ENCODE data around the gene ABCG1. TPM values are rescaled to one million over a fixed set of nuclear protein-coding genes. Genes with fewer than 3 reads are reported as not detected.

ABCG1 gene
- total and polyA plus RNA-seq, 2 of the 4 experiments (the other 2 are of a cell fraction): 0.19 to 0.36 TPM

- ATAC-seq (ENCODE audit: low read depth) (no peak), DNase-seq (no peak)
- Histone ChIP-seq H3K9me3 (ENCODE audit: control insufficient read depth, insufficient read depth, low read length) (no peaks in the 10 kb centered on the region), H2BK120ac (ENCODE audit: low read depth, low read length) (no peak overlapping the region), H2BK15ac (ENCODE audit: low read depth, low read length) (no peak overlapping the region), H4K20me1 (ENCODE audit: insufficient read depth, low read length) (no peaks in the 10 kb centered on the region), H2AK9ac (replicated peaks; ENCODE audit: low read depth, low read length, poor library complexity) (no peak overlapping the region), H3K79me1 (ENCODE audit: low read depth in 1 of 2, low read length in 2 of 2) (peaks cover 0 to 4% of the 10 kb centered on the region in 2 experiments; a peak in 2 of 4 replicates), H3K4me3 (ENCODE audit: insufficient read depth, low read depth, low read length) (no peak overlapping the region), H3K4me2 (ENCODE audit: low read depth, low read length) (no peak overlapping the region), H3K27me3 (ENCODE audit: control insufficient read depth, insufficient read depth, low read length) (0 out of 2 replicates have a peak, but pooled peaks cover 6% of the 10 kb centered on the region), H4K5ac (ENCODE audit: low read depth, low read length) (no peak overlapping the region), H2AK5ac (ENCODE audit: low read depth, low read length) (no peak overlapping the region; the same call in 1 of the 2 replicates), H2AFZ (replicated peaks; ENCODE audit: low read length, poor library complexity) (no peak overlapping the region), H3K27ac (ENCODE audit: insufficient read depth, low read length) (no peak overlapping the region), H3K4me1 (ENCODE audit: control insufficient read depth, insufficient read depth, low read length) (peaks cover 16% of the 10 kb centered on the region), H2BK20ac (ENCODE audit: low read depth, low read length) (no peak overlapping the region), H2BK5ac (ENCODE audit: low read depth, low read length, poor library complexity, severe bottlenecking) (no peak overlapping the region), H3K36me3 (ENCODE audit: control insufficient read depth, insufficient read depth, low read length) (peaks cover 3% of the 10 kb centered on the region; the same call in 1 of the 2 replicates), H3K14ac (replicated peaks; ENCODE audit: low read depth, low read length) (no peak overlapping the region), H3K23ac (ENCODE audit: low read depth, low read length) (no peak overlapping the region), H3K9me1 (ENCODE audit: insufficient read depth, low read length) (peaks cover 16% of the 10 kb centered on the region), H4K8ac (ENCODE audit: low read depth in 2 of 2, low read length in 2 of 2) (no peak overlapping the region), H4K91ac (ENCODE audit: insufficient read depth, low read depth, low read length) (no peak overlapping the region), H3K4ac (ENCODE audit: low read depth, low read length) (no peak overlapping the region), H3K18ac (ENCODE audit: low read depth, low read length) (no peak overlapping the region), H3K56ac (ENCODE audit: extremely low read depth, insufficient read depth, low read length) (no peak overlapping the region), H3K9ac (ENCODE audit: low read depth, low read length) (no peak overlapping the region)
- no peak for TF ChIP-seq CEBPB (IDR thresholded peaks at IDR 0.05; ENCODE audit: low read depth, low read length)
- no peak for TF ChIP-seq USF2 (IDR thresholded peaks at IDR 0.05; ENCODE audit: low read depth, low read length)
- no peak for TF ChIP-seq RFX5 (IDR thresholded peaks at IDR 0.05; ENCODE audit: low read depth, low read length)
- TF ChIP-seq BHLHE40 (IDR thresholded peaks at IDR 0.05; ENCODE audit: low read depth, low read length): no peak
- no peak for TF ChIP-seq MAFK (IDR thresholded peaks at IDR 0.05; ENCODE audit: low read depth, low read length)
- no peak for TF ChIP-seq RCOR1 (IDR thresholded peaks at IDR 0.05; ENCODE audit: insufficient replicate concordance, low read length)
- no peak for TF ChIP-seq RAD21 (IDR thresholded peaks at IDR 0.05; ENCODE audit: low read length)
- no peak for TF ChIP-seq FOS (IDR thresholded peaks at IDR 0.05; ENCODE audit: low read depth, low read length)
- no peak for TF ChIP-seq ELK1 (IDR thresholded peaks at IDR 0.05; ENCODE audit: borderline replicate concordance, low read depth, low read length)
- TF ChIP-seq CTCF (conservative IDR thresholded peaks at IDR 0.05; ENCODE audit: low read depth, low read length): no peak
- TF ChIP-seq MXI1 (IDR thresholded peaks at IDR 0.05; ENCODE audit: borderline replicate concordance, low read depth, low read length): no peak
- TF ChIP-seq NFE2L2 (IDR thresholded peaks at IDR 0.05; ENCODE audit: low read depth, low read length): no peak
- TF ChIP-seq MAZ (IDR thresholded peaks at IDR 0.05; ENCODE audit: borderline replicate concordance, low read depth, low read length): no peak
- WGBS, 2 experiments (ENCODE audit: extremely low coverage in 2 of 2, insufficient read length in 1 of 2): 82% methylated on average over 6 of the region's 9 CpGs; no CpG with 5 or more reads in 1 of the 2 experiments
- ChIA-PET CTCF (no interaction called here), POLR2A (ENCODE audit: unreplicated experiment) (no interaction called here)
- intact Hi-C loops (cut with micrococcal nuclease) (no loop called here), dilution Hi-C loops (cut with HindIII; ENCODE audit: low sequenced_read_pairs, unreplicated experiment) (no loop called here), in situ Hi-C loops (cut with MboI; ENCODE audit: low sequenced_read_pairs) (no loop called here)
- BruUV-seq (replicated peaks): no TSS peak
Measured at GRCh38 chr21:42222821-42223390, 4.0 kb downstream of the ABCG1 start.
